HepG2 (cell line): Measurements from ENCODE around the gene NME2. TPM values are rescaled to one million over a fixed set of nuclear protein-coding genes. Genes with fewer than 3 reads are reported as not detected.
A peak's percentile ranks its signal among the peaks of the same experiment; 100 is the strongest.

Experiments used
- ETV6 ChIP-seq: sonication (generic); formaldehyde crosslinking; conservative IDR thresholded peaks from 2 replicates; pipeline ENCODE4 v1.4.0; 2020; ENCODE audit warnings: missing genetic modification reagents
- FOSL2 ChIP-seq: sonication (generic); formaldehyde crosslinking; IDR thresholded peaks from 2 replicates; pipeline ENCODE4 v1.4.0; 2020; ENCODE audit warnings: missing genetic modification reagents
- FOXA3 ChIP-seq: IDR thresholded peaks from 2 replicates; pipeline ENCODE4 v1.6.1; 2016; ENCODE audit warnings: missing genetic modification reagents, missing compliant biosample characterization
- FUBP1 ChIP-seq: sonication (generic); formaldehyde crosslinking; IDR thresholded peaks from 2 replicates; pipeline ENCODE4 v1.5.1; 2020; ENCODE audit warnings: missing genetic modification reagents, mild to moderate bottlenecking, borderline replicate concordance
- GATA4 ChIP-seq: sonication (generic); IDR thresholded peaks from 2 replicates; pipeline ENCODE4 v1.6.1; 2016; ENCODE audit warnings: antibody characterized with exemption, low read depth, borderline replicate concordance
- MAFG ChIP-seq: sonication (generic); formaldehyde crosslinking; IDR thresholded peaks from 2 replicates; pipeline ENCODE4 v1.5.1; 2020; ENCODE audit warnings: mild to moderate bottlenecking, missing genetic modification reagents
- NFKB2 ChIP-seq: sonication (generic); formaldehyde crosslinking; IDR thresholded peaks from 2 replicates; pipeline ENCODE4 v1.4.0; 2020; ENCODE audit warnings: missing genetic modification reagents, borderline replicate concordance
- NRL ChIP-seq: sonication (generic); formaldehyde crosslinking; IDR thresholded peaks from 2 replicates; pipeline ENCODE4 v1.5.0; 2020; ENCODE audit warnings: missing genetic modification reagents, mild to moderate bottlenecking, moderate library complexity, borderline replicate concordance
- RAD21 ChIP-seq: fragments of 450-650 bp; formaldehyde crosslinking; IDR thresholded peaks from 2 replicates; pipeline ENCODE4 v1.5.0; 2020; ENCODE audit warnings: mild to moderate bottlenecking
- SNAPC4 ChIP-seq: sonication (generic); formaldehyde crosslinking; IDR thresholded peaks from 2 replicates; pipeline ENCODE4 v1.4.0; 2020; ENCODE audit warnings: mild to moderate bottlenecking, missing genetic modification reagents
- SPEN ChIP-seq: sonication (generic); formaldehyde crosslinking; IDR thresholded peaks from 2 replicates; pipeline ENCODE4 v1.5.1; 2020; ENCODE audit warnings: low read depth, mild to moderate bottlenecking, missing genetic modification reagents
- SRF ChIP-seq: IDR thresholded peaks from 2 replicates; pipeline ENCODE4 v1.6.1; 2011; ENCODE audit warnings: mild to moderate bottlenecking, low read depth, low read length, moderate library complexity
- ZC3H4 ChIP-seq: sonication (generic); formaldehyde crosslinking; IDR thresholded peaks from 2 replicates; pipeline ENCODE4 v1.4.0; 2020; ENCODE audit warnings: missing genetic modification reagents, borderline replicate concordance
- ZFP36L1 ChIP-seq: sonication (generic); formaldehyde crosslinking; IDR thresholded peaks from 2 replicates; pipeline ENCODE4 v1.8.0; 2022; ENCODE audit warnings: mild to moderate bottlenecking, missing genetic modification reagents, moderate library complexity
- ZNF136 ChIP-seq: sonication (generic); formaldehyde crosslinking; IDR thresholded peaks from 2 replicates; pipeline ENCODE4 v1.8.1; 2022; ENCODE audit warnings: low read depth, mild to moderate bottlenecking, moderate library complexity, missing genetic modification reagents
- ZNF34 ChIP-seq: sonication (generic); formaldehyde crosslinking; IDR thresholded peaks from 2 replicates; pipeline ENCODE4 v1.4.0; 2020; ENCODE audit warnings: mild to moderate bottlenecking, missing genetic modification reagents, borderline replicate concordance
- ZNF432 ChIP-seq: sonication (generic); formaldehyde crosslinking; IDR thresholded peaks from 2 replicates; pipeline ENCODE4 v1.5.0; 2020; ENCODE audit warnings: missing genetic modification reagents, mild to moderate bottlenecking, borderline replicate concordance
- ZNF451 ChIP-seq: sonication (generic); formaldehyde crosslinking; IDR thresholded peaks from 2 replicates; pipeline ENCODE4 v1.5.0; 2020; ENCODE audit warnings: mild to moderate bottlenecking, missing genetic modification reagents
- ZNF484 ChIP-seq: sonication (generic); formaldehyde crosslinking; IDR thresholded peaks from 2 replicates; pipeline ENCODE4 v1.5.1; 2020; ENCODE audit warnings: mild to moderate bottlenecking, low read depth, missing genetic modification reagents, borderline replicate concordance
- ZNF546 ChIP-seq: sonication (generic); formaldehyde crosslinking; conservative IDR thresholded peaks from 2 replicates; pipeline ENCODE4 v1.8.1; 2023; ENCODE audit warnings: mild to moderate bottlenecking, missing genetic modification reagents
- ZNF670 ChIP-seq: sonication (generic); formaldehyde crosslinking; IDR thresholded peaks from 2 replicates; pipeline ENCODE4 v1.8.0; 2022; ENCODE audit warnings: mild to moderate bottlenecking, missing genetic modification reagents, borderline replicate concordance
- ZNF713 ChIP-seq: sonication (generic); formaldehyde crosslinking; IDR thresholded peaks from 2 replicates; pipeline ENCODE4 v1.4.0; 2020; ENCODE audit warnings: mild to moderate bottlenecking, missing genetic modification reagents
- ZNF749 ChIP-seq: sonication (generic); formaldehyde crosslinking; IDR thresholded peaks from 2 replicates; pipeline ENCODE4 v1.8.0; 2022; ENCODE audit warnings: mild to moderate bottlenecking, missing genetic modification reagents, moderate library complexity, borderline replicate concordance
- ZNF841 ChIP-seq: sonication (generic); formaldehyde crosslinking; IDR thresholded peaks from 2 replicates; pipeline ENCODE4 v1.8.1; 2023; ENCODE audit warnings: missing genetic modification reagents, borderline replicate concordance
- ZNF891 ChIP-seq: sonication (generic); formaldehyde crosslinking; IDR thresholded peaks from 2 replicates; pipeline ENCODE4 v1.5.0; 2020; ENCODE audit warnings: mild to moderate bottlenecking, missing genetic modification reagents
- polyA plus RNA-seq, 8 experiments: library from polyadenylated mRNA; depleted of rRNA in 3 of 8; stranded (reverse) in 7 of 8; unstranded in 1 of 8; fragments of >200 nt; fragmentation: Illumina TruSeq in 4 of 8; extraction: Trizol in 4 of 8; gene quantifications; 2 replicates each; pipeline versions ENCODE4 v1.2.1 to v1.2.3, GENCODE V29; 2011 to 2016; ENCODE audit warnings: low read depth in 4 of 8, missing spikeins in 1 of 8, mixed read lengths in 1 of 8; ENCODE audit not compliant: insufficient read depth in 1 of 8
- total RNA-seq, 5 experiments: library from RNA; depleted of rRNA; stranded (reverse); fragments of >200 nt; fragmentation: Illumina TruSeq; extraction: Trizol; gene quantifications; 2 replicates each; pipeline ENCODE4 v1.2.3, GENCODE V29; 2016; ENCODE audit warnings: low read depth in 1 of 5

The NME2 gene
- total and polyA plus RNA-seq, 2 of the 13 experiments (the other 11 are each of a cell fraction or from before 2014, with no cell fraction given), result 790 to 1,213 TPM

DNA sequence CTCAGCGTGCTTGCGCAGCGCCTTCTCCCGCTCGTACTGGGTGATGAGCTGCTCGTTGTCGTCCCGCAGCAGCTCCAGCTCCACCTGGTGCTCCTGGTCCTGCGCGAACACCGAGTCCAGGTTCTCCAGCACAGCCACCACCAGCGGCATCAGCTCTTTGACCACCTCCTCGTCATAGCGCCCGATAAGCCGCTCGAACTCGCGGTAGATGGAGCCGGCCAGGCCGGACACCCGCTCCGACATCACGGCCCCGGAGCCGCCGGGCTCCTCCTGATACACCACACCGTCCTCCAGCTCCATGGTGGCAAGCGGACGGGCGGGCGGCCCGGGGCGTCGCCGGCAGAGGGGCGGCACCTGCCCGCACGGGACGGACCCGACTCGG lies 45.9 kb upstream of the NME2 start (continued):
- TF ChIP-seq SNAPC4 (CRISPR knock-in tag) (no peak), ZNF670 (no peak), ZNF546 (CRISPR knock-in tag) (no peak; the same call in none of the 2 replicates), ZNF891 (CRISPR knock-in tag) (peak; percentile 78; the same call in 1 of the 2 replicates), ZNF749 (no peak), GATA4 (no peak), ZNF841 (no peak), SPEN (no peak), RAD21 (no peak), ZFP36L1 (CRISPR knock-in tag) (no peak), FOXA3 (no peak), ZC3H4 (CRISPR knock-in tag) (no peak), ZNF484 (CRISPR knock-in tag) (no peak), FUBP1 (no peak), NRL (peak; percentile 66; the same call in 1 of the 2 replicates), ZNF136 (CRISPR knock-in tag) (no peak), ETV6 (no peak), NFKB2 (CRISPR knock-in tag) (no peak), ZNF451 (CRISPR knock-in tag) (no peak), ZNF34 (CRISPR knock-in tag) (no peak), ZNF432 (CRISPR knock-in tag) (no peak), ZNF713 (CRISPR knock-in tag) (no peak), SRF (no peak), FOSL2 (CRISPR knock-in tag) (no peak), MAFG (CRISPR knock-in tag) (no peak)
